K562 (cell line): ENCODE results near the gene SLC7A8. TPM values are rescaled to one million over a fixed set of nuclear protein-coding genes. Genes with fewer than 3 reads are reported as not detected.

ENCODE experiments used
- DDX20 ChIP-seq: fragments of 450-650 bp; IDR thresholded peaks from 2 replicates; pipeline ENCODE4 v1.6.1; 2016; ENCODE audit warnings: missing genetic modification characterization, low read depth, mild to moderate bottlenecking, missing compliant biosample characterization, moderate library complexity
- DMBX1 ChIP-seq: fragments of 250-450 bp; sonication (Bioruptor Pico); IDR thresholded peaks from 2 replicates; pipeline ENCODE4 v1.8.0; 2022; ENCODE audit warnings: inconsistent platforms, mild to moderate bottlenecking, moderate library complexity, borderline replicate concordance
- FOSL1 ChIP-seq: fragments of 200-800 bp; sonication (Bioruptor generic); conservative IDR thresholded peaks from 2 replicates; pipeline ENCODE4 v1.6.1; 2016; ENCODE audit warnings: missing genetic modification characterization, missing compliant biosample characterization
- GTF2E2 ChIP-seq: fragments of 200-800 bp; sonication (Bioruptor generic); IDR thresholded peaks from 2 replicates; pipeline ENCODE4 v1.6.1; 2016; ENCODE audit warnings: missing genetic modification characterization, missing compliant biosample characterization
- KDM2B ChIP-seq: fragments of 250-450 bp; sonication (Bioruptor Pico); IDR thresholded peaks from 2 replicates; pipeline ENCODE4 v1.8.0; 2021; ENCODE audit warnings: mild to moderate bottlenecking, moderate library complexity
- NCOA6 ChIP-seq: fragments of 450-650 bp; IDR thresholded peaks from 2 replicates; pipeline ENCODE4 v1.6.1; 2017; ENCODE audit warnings: mild to moderate bottlenecking
- RBM39 ChIP-seq: fragments of 200-400 bp; formaldehyde crosslinking; optimal IDR thresholded peaks from 2 replicates; pipeline ENCODE3; 2018; ENCODE audit warnings: low read depth, low read length
- SMARCB1 ChIP-seq: IDR thresholded peaks from 2 replicates; pipeline ENCODE4 v1.6.1; 2011; ENCODE audit warnings: improper control_type of control experiment, low read depth; ENCODE audit not compliant: insufficient read length
- TEAD4 ChIP-seq, 2 experiments: sonication (generic) in 1 of 2; formaldehyde crosslinking in 1 of 2; IDR thresholded peaks; 2 replicates each; pipeline versions ENCODE4 v1.6.1 to v1.8.0; 2012 to 2022; ENCODE audit warnings: borderline replicate concordance in 1 of 2, inconsistent platforms in 1 of 2, low read length in 1 of 2, mild to moderate bottlenecking in 1 of 2, missing genetic modification reagents in 1 of 2
- ZNF232 ChIP-seq: sonication (generic); formaldehyde crosslinking; IDR thresholded peaks from 2 replicates; pipeline ENCODE4 v1.8.0; 2022; ENCODE audit warnings: mild to moderate bottlenecking, missing genetic modification reagents
- ZNF644 ChIP-seq: fragments of 200-800 bp; sonication (Bioruptor generic); IDR thresholded peaks from 2 replicates; pipeline ENCODE4 v1.6.1; 2016; ENCODE audit warnings: low read depth, missing genetic modification characterization, missing compliant biosample characterization
- ZNF695 ChIP-seq: fragments of 450-650 bp; formaldehyde crosslinking; IDR thresholded peaks from 2 replicates; pipeline ENCODE4 v1.4.0; 2020; ENCODE audit warnings: mild to moderate bottlenecking, moderate library complexity
- polyA plus RNA-seq, 8 experiments: library from polyadenylated mRNA; depleted of rRNA in 4 of 8; stranded (reverse) in 5 of 8; unstranded in 3 of 8; fragments of >200 nt; fragmentation: Nextera tagmentation in 2 of 8; fragmentation: Illumina TruSeq in 1 of 8; extraction: Ambion mirVana in 2 of 8; extraction: Trizol in 1 of 8; gene quantifications; 2 replicates each; pipeline versions ENCODE4 v1.2.1 to v1.2.3, GENCODE V29; 2011 to 2014; ENCODE audit warnings: inconsistent platforms in 1 of 8, missing spikeins in 1 of 8
- total RNA-seq, 7 experiments: library from RNA; depleted of rRNA in 6 of 7; stranded (reverse); fragments of >200 nt in 6 of 7; fragmentation: Illumina TruSeq in 2 of 7; extraction: Trizol in 2 of 7; gene quantifications; 2 replicates each; pipeline versions ENCODE4 v1.2.1 to v1.2.3, GENCODE V29; 2011 to 2021; ENCODE audit warnings: low replicate concordance in 1 of 7
- TF ChIP-seq, protein P1 (sequence below), 2 experiments: fragments of 450-650 bp; IDR thresholded peaks; 2 replicates each; pipeline ENCODE4 v1.6.1; 2018; ENCODE audit warnings: mild to moderate bottlenecking in 2 of 2, low read depth in 1 of 2; ENCODE audit not compliant: partially characterized antibody in 2 of 2
- TF ChIP-seq, protein P2 (sequence below): fragments of 450-650 bp; IDR thresholded peaks from 2 replicates; pipeline ENCODE4 v1.6.1; 2016
- TF ChIP-seq, protein P3 (sequence below): sonication (generic); formaldehyde crosslinking; IDR thresholded peaks from 2 replicates; pipeline ENCODE4 v1.8.0; 2022; ENCODE audit warnings: mild to moderate bottlenecking, missing genetic modification reagents, borderline replicate concordance
- TF ChIP-seq, protein P4 (sequence below), 3 experiments: IDR thresholded peaks in 2 of 3; conservative IDR thresholded peaks in 1 of 3; 2 replicates each; pipeline ENCODE4 v1.5.1; 2011 to 2012; ENCODE audit warnings: low read length in 3 of 3, mild to moderate bottlenecking in 3 of 3, control low read depth in 2 of 3, improper control_type of control experiment in 1 of 3, inconsistent platforms in 1 of 3, low read depth in 1 of 3, mixed read lengths in 1 of 3, moderate library complexity in 1 of 3; ENCODE audit not compliant: insufficient read depth in 2 of 3
- TF ChIP-seq, protein P5 (sequence below): IDR thresholded peaks from 3 replicates; pipeline ENCODE4 v1.6.1; 2011; ENCODE audit warnings: borderline replicate concordance, mild to moderate bottlenecking; ENCODE audit not compliant: insufficient read length, insufficient read depth

Gene SLC7A8
- total and polyA plus RNA-seq, 9 of the 15 experiments (the other 6 are each of a cell fraction or from before 2014, with no cell fraction given): 2.0 to 33.0 (median 6.0) TPM

DNA sequence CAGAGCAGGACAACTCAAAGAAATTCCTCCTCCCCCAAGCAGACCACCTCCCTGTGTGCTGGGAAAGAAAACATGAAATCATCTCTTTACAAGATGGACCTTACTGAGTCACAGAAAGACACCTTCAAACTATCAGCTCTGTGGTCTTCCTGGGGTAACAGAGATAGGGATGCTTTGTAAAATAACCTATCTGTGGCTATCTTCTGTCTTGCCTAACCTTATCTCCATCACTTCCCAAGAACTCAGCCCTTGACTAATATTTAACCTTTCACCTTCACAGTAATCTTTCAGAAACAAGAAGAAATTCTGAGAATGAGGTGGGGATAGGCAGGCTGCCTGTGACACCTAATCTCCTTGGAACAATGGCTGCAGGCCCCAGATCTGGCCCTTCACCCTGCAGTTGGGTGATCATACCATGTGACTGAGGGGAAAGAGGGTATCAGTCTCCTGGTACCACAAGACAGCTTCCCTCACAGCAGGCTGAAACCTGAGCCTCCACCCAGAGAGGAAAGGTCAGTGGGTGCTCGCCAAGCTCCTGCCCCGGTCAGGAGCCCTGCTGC is 37.0 kb downstream of the SLC7A8 start (continued):
- no peak for TF ChIP-seq GTF2E2 (tag)
- TF ChIP-seq TEAD4 (IDR thresholded peaks at IDR 0.05; ENCODE audit: low read length): peak; percentile 99
- TF ChIP-seq TEAD4 (CRISPR knock-in tag; IDR thresholded peaks at IDR 0.05; ENCODE audit: borderline replicate concordance): no peak
- peak; percentile 51; the same call in 1 of the 2 replicates for TF ChIP-seq DDX20 (tag)
- peak; percentile 97 for TF ChIP-seq FOSL1 (tag)
- TF ChIP-seq, protein P1, sequence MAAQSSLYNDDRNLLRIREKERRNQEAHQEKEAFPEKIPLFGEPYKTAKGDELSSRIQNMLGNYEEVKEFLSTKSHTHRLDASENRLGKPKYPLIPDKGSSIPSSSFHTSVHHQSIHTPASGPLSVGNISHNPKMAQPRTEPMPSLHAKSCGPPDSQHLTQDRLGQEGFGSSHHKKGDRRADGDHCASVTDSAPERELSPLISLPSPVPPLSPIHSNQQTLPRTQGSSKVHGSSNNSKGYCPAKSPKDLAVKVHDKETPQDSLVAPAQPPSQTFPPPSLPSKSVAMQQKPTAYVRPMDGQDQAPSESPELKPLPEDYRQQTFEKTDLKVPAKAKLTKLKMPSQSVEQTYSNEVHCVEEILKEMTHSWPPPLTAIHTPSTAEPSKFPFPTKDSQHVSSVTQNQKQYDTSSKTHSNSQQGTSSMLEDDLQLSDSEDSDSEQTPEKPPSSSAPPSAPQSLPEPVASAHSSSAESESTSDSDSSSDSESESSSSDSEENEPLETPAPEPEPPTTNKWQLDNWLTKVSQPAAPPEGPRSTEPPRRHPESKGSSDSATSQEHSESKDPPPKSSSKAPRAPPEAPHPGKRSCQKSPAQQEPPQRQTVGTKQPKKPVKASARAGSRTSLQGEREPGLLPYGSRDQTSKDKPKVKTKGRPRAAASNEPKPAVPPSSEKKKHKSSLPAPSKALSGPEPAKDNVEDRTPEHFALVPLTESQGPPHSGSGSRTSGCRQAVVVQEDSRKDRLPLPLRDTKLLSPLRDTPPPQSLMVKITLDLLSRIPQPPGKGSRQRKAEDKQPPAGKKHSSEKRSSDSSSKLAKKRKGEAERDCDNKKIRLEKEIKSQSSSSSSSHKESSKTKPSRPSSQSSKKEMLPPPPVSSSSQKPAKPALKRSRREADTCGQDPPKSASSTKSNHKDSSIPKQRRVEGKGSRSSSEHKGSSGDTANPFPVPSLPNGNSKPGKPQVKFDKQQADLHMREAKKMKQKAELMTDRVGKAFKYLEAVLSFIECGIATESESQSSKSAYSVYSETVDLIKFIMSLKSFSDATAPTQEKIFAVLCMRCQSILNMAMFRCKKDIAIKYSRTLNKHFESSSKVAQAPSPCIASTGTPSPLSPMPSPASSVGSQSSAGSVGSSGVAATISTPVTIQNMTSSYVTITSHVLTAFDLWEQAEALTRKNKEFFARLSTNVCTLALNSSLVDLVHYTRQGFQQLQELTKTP (IDR thresholded peaks at IDR 0.05; ENCODE audit: low read depth in 1 of 2, partially characterized antibody in 2 of 2): peak in 1 of 2 experiments; percentile 48
- TF ChIP-seq NCOA6: peak; percentile 74
- TF ChIP-seq SMARCB1: peak; percentile 6
- no peak for TF ChIP-seq ZNF695
- TF ChIP-seq, protein P2, sequence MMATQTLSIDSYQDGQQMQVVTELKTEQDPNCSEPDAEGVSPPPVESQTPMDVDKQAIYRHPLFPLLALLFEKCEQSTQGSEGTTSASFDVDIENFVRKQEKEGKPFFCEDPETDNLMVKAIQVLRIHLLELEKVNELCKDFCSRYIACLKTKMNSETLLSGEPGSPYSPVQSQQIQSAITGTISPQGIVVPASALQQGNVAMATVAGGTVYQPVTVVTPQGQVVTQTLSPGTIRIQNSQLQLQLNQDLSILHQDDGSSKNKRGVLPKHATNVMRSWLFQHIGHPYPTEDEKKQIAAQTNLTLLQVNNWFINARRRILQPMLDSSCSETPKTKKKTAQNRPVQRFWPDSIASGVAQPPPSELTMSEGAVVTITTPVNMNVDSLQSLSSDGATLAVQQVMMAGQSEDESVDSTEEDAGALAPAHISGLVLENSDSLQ: peak; percentile 40; the same call in 1 of the 2 replicates
- peak; percentile 89 for TF ChIP-seq ZNF644 (tag)
- TF ChIP-seq, protein P3, sequence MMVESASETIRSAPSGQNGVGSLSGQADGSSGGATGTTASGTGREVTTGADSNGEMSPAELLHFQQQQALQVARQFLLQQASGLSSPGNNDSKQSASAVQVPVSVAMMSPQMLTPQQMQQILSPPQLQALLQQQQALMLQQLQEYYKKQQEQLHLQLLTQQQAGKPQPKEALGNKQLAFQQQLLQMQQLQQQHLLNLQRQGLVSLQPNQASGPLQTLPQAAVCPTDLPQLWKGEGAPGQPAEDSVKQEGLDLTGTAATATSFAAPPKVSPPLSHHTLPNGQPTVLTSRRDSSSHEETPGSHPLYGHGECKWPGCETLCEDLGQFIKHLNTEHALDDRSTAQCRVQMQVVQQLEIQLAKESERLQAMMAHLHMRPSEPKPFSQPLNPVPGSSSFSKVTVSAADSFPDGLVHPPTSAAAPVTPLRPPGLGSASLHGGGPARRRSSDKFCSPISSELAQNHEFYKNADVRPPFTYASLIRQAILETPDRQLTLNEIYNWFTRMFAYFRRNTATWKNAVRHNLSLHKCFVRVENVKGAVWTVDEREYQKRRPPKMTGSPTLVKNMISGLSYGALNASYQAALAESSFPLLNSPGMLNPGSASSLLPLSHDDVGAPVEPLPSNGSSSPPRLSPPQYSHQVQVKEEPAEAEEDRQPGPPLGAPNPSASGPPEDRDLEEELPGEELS: no peak
- TF ChIP-seq DMBX1 (CRISPR knock-in tag): peak; percentile 96
- TF ChIP-seq, protein P4, sequence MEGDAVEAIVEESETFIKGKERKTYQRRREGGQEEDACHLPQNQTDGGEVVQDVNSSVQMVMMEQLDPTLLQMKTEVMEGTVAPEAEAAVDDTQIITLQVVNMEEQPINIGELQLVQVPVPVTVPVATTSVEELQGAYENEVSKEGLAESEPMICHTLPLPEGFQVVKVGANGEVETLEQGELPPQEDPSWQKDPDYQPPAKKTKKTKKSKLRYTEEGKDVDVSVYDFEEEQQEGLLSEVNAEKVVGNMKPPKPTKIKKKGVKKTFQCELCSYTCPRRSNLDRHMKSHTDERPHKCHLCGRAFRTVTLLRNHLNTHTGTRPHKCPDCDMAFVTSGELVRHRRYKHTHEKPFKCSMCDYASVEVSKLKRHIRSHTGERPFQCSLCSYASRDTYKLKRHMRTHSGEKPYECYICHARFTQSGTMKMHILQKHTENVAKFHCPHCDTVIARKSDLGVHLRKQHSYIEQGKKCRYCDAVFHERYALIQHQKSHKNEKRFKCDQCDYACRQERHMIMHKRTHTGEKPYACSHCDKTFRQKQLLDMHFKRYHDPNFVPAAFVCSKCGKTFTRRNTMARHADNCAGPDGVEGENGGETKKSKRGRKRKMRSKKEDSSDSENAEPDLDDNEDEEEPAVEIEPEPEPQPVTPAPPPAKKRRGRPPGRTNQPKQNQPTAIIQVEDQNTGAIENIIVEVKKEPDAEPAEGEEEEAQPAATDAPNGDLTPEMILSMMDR (IDR thresholded peaks at IDR 0.05 in 2 of 3, conservative IDR thresholded peaks at IDR 0.05 in 1 of 3; ENCODE audit: insufficient read depth in 2 of 3, low read depth in 1 of 3, low read length in 3 of 3): no peak
- no peak for TF ChIP-seq RBM39
- no peak for TF ChIP-seq ZNF232 (CRISPR knock-in tag)
- TF ChIP-seq, protein P5, sequence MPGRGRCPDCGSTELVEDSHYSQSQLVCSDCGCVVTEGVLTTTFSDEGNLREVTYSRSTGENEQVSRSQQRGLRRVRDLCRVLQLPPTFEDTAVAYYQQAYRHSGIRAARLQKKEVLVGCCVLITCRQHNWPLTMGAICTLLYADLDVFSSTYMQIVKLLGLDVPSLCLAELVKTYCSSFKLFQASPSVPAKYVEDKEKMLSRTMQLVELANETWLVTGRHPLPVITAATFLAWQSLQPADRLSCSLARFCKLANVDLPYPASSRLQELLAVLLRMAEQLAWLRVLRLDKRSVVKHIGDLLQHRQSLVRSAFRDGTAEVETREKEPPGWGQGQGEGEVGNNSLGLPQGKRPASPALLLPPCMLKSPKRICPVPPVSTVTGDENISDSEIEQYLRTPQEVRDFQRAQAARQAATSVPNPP: no peak
- no peak for TF ChIP-seq KDM2B (CRISPR knock-in tag)
